SW480 (cell line): ENCODE results near the gene SRXN1.

Source experiments
- DNase-seq: peaks from one replicate; pipeline ENCODE4 v3.0.0-alpha.2; 2016; ENCODE audit warnings: low spot score

The SRXN1 gene

GRCh38 chr20:607476-607875 is 45.5 kb downstream of the SRXN1 start:
- DNase-seq: no peak

- DNase-seq: peak; percentile 18
Observed at GRCh38 chr20:605237-605636, 47.8 kb downstream of the SRXN1 start.

- peak; percentile 18 for DNase-seq
Observed at GRCh38 chr20:603116-603640, 49.8 kb downstream of the SRXN1 start.

- DNase-seq: no peak
Observed at GRCh38 chr20:602111-602970, 50.7 kb downstream of the SRXN1 start.

GRCh38 chr20:600736-601135 is 52.3 kb downstream of the SRXN1 start:
- no peak for DNase-seq

- no peak for DNase-seq
Observed at GRCh38 chr20:600141-600540, 52.9 kb downstream of the SRXN1 start.

GRCh38 chr20:598133-598850 is 54.7 kb downstream of the SRXN1 start:
- DNase-seq: no peak

- DNase-seq: no peak
Observed at GRCh38 chr20:597560-597959, 55.4 kb downstream of the SRXN1 start.
